ENCODE measurements around the gene EIF4A2. TPM values are rescaled to one million over a fixed set of nuclear protein-coding genes. Genes with fewer than 3 reads are reported as not detected.

Gene EIF4A2
- total and polyA plus RNA-seq, 9 of the 15 experiments (the other 6 are each of a cell fraction or from before 2014, with no cell fraction given) = 307 to 754 (median 435) TPM

GRCh38 chr3:186798239-186798874, 15.0 kb downstream of the EIF4A2 start:
- Histone ChIP-seq H3K79me2 (ENCODE audit: control insufficient read depth, insufficient read depth, low read length) (peaks cover 13% of the 10 kb centered on the region; the same call in 2 of the 3 replicates), H2AFZ (ENCODE audit: low read depth, low read length) (no peak overlapping the region), H3K9me3 (replicated peaks; ENCODE audit: control insufficient read depth, insufficient read depth, low read depth, low read length) (no peaks in the 10 kb centered on the region), H3K9me1 (ENCODE audit: control insufficient read depth, insufficient read depth, low read length) (no peaks in the 10 kb centered on the region), H3K27ac (ENCODE audit: extremely low read depth, low read depth, low read length) (no peak overlapping the region), H3K4me3 (no peak overlapping the region), H3K9ac (ENCODE audit: insufficient read depth in 1 of 2, low read depth in 2 of 2, low read length in 2 of 2) (no peak overlapping the region), H3K4me2 (ENCODE audit: insufficient read depth, low read length) (no peak overlapping the region), H4K20me1 (replicated peaks; ENCODE audit: control insufficient read depth, insufficient read depth, low read length) (no peaks in the 10 kb centered on the region), H3K27me3 (ENCODE audit: control insufficient read depth in 2 of 2, insufficient read depth in 2 of 2, low read length in 2 of 2) (no peaks in the 10 kb centered on the region), H3K4me1 (replicated peaks in 1 of 2; ENCODE audit: control insufficient read depth in 2 of 2, insufficient read depth in 2 of 2, low read length in 2 of 2) (no peaks in the 10 kb centered on the region), H3K36me3 (ENCODE audit: control insufficient read depth, insufficient read depth, low read length) (peaks cover 92% of the 10 kb centered on the region)
- intact Hi-C loops (cut with micrococcal nuclease) (no loop called here), in situ Hi-C loops (cut with MboI) (no loop called here)
- peak; percentile 6 for FAIRE-seq
- WGBS (ENCODE audit: insufficient coverage, low coverage, missing lambda C conversion rate) = 96% methylated on average over 3 of the region's 3 CpGs
- no peak for DNase-seq (ENCODE audit: extremely low read depth in 1 of 4, low spot score in 3 of 4)
- no peak for ATAC-seq
- CTCF ChIA-PET (ENCODE audit: low intra/inter-chr PET ratio) = no interaction called here
- no peak for TF ChIP-seq SAFB2 (IDR thresholded peaks at IDR 0.05; ENCODE audit: borderline replicate concordance, low read depth, low read length, severe bottlenecking)
- TF ChIP-seq ZNF445 (CRISPR knock-in tag; IDR thresholded peaks at IDR 0.05; ENCODE audit: low read depth) = no peak
- no peak for TF ChIP-seq ZNF778 (CRISPR knock-in tag; IDR thresholded peaks at IDR 0.05)
- TF ChIP-seq STAT5A (IDR thresholded peaks at IDR 0.05; ENCODE audit: borderline replicate concordance, low read length) = no peak
- TF ChIP-seq ZNF3 (CRISPR knock-in tag; IDR thresholded peaks at IDR 0.05) = no peak
- TF ChIP-seq CSDE1 (IDR thresholded peaks at IDR 0.05) = no peak
- no peak for TF ChIP-seq ARID1B (IDR thresholded peaks at IDR 0.05)
- TF ChIP-seq SRSF3 (IDR thresholded peaks at IDR 0.05; ENCODE audit: insufficient read depth, low read length) = no peak
- no peak for TF ChIP-seq PTRF (tag; IDR thresholded peaks at IDR 0.05)
- TF ChIP-seq, protein P1, sequence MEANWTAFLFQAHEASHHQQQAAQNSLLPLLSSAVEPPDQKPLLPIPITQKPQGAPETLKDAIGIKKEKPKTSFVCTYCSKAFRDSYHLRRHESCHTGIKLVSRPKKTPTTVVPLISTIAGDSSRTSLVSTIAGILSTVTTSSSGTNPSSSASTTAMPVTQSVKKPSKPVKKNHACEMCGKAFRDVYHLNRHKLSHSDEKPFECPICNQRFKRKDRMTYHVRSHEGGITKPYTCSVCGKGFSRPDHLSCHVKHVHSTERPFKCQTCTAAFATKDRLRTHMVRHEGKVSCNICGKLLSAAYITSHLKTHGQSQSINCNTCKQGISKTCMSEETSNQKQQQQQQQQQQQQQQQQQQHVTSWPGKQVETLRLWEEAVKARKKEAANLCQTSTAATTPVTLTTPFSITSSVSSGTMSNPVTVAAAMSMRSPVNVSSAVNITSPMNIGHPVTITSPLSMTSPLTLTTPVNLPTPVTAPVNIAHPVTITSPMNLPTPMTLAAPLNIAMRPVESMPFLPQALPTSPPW (CRISPR knock-in tag; IDR thresholded peaks at IDR 0.05) = no peak
- TF ChIP-seq FOXJ3 (CRISPR knock-in tag; IDR thresholded peaks at IDR 0.05) = no peak
- TF ChIP-seq ZBTB8A (IDR thresholded peaks at IDR 0.05; ENCODE audit: partially characterized antibody) = no peak
- TF ChIP-seq HOXB6 (CRISPR knock-in tag; IDR thresholded peaks at IDR 0.05; ENCODE audit: borderline replicate concordance) = no peak
- TF ChIP-seq HNRNPLL (IDR thresholded peaks at IDR 0.05; ENCODE audit: low read depth, low read length, poor library complexity, severe bottlenecking) = no peak
- TF ChIP-seq IRF1 (CRISPR knock-in tag; IDR thresholded peaks at IDR 0.05; ENCODE audit: borderline replicate concordance) = no peak
- POLR2A ChIA-PET = interaction anchor here (0.7 to 4.2 kb wide), 4 partner anchors 8 to 15 kb away, joined by 3 to 40 read pairs (median 4); partner anchors contain the start of gene EIF4A2
- BruUV-seq (replicated peaks) = no TSS peak

All from K562 (cell line).